CD4-positive, alpha-beta T cell treated with Interleukin-4 for 4 hours (primary cell): ENCODE results near the gene CTDP1.
"Not testable (repeated sequence)": the region's sequence is repeated elsewhere in the genome, so short reads cannot be mapped to it uniquely, and the experiment has no call there.

Experiments
- DNase-seq: peaks from one replicate; pipeline ENCODE4 v3.0.0-alpha.2; 2020

CTDP1 gene

DNA sequence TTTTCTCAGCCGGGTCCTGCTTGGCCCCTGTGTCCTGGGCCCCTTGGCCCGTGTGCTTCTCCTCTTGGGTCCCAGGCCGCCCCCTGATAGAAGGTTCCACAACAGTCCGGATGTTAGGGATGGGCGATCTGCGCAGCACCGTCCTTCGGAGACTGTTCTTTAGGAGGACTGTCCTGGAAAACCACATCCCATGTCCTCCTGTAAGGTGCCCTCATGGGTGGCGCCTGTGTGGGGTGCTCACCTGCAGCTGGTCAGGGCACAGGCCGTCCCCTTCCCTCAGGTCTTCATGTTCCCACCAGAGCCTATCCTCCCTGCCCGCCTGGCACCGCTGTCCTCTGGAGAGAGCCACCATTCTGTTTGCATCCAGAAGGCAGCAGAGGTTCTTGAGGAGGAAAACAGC is 50.0 kb downstream of the CTDP1 start:
- no peak for DNase-seq

DNA sequence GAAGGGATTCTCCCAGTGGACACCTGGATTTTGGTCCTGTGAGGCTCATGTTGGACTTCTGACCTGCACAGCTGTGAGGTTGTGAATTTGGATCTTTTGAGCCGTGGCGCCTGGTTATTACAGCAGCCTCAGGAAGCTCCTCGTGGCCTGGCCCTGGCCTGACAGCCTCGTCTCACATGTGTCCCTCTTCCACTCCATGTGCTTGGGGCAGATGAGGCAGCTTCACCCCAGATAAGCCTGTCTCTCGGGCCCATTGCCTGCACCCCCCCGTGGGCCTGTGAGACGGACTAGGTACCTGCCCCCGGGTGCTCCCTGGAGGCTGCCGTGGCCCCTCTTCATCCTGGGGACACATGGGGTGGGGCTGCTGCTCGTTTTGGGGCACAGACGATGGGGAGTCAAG is 51.2 kb downstream of the CTDP1 start:
- no peak for DNase-seq

GRCh38 chr18:79731881-79732720 is 52.5 kb downstream of the CTDP1 start:
- DNase-seq = not testable (repeated sequence)

GRCh38 chr18:79732721-79733025 is 53.1 kb downstream of the CTDP1 start:
- no peak for DNase-seq

DNA sequence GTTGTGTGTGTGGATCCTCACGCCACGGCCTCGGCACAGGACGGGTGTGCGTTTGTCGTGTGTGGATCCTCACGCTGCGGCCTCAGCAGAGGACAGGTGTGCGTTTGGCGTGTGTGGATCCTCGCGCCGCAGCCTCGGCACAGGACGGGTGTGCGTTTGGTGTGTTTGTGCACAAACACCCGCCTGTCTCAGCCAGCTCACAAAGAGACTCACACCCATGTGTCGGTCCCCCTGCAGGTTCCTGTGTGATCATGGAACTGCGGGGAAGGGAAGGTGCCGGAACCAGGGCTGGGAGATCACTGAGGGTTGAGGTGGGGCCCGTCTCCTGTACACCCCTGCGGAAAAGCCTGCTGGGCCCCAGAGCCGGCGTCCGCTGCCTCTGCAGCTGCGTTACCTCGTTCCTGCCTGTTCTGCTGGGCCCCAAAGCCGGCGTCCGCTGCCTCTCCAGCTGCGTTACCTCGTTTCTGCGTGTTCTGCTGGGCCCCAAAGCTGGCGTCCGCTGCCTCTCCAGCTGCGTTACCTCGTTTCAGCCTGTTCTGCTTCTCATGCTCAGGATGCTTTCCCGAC is 53.6 kb downstream of the CTDP1 start:
- DNase-seq = no peak

- no peak for DNase-seq
Measured at GRCh38 chr18:79733986-79734770, 54.6 kb downstream of the CTDP1 start.

DNA sequence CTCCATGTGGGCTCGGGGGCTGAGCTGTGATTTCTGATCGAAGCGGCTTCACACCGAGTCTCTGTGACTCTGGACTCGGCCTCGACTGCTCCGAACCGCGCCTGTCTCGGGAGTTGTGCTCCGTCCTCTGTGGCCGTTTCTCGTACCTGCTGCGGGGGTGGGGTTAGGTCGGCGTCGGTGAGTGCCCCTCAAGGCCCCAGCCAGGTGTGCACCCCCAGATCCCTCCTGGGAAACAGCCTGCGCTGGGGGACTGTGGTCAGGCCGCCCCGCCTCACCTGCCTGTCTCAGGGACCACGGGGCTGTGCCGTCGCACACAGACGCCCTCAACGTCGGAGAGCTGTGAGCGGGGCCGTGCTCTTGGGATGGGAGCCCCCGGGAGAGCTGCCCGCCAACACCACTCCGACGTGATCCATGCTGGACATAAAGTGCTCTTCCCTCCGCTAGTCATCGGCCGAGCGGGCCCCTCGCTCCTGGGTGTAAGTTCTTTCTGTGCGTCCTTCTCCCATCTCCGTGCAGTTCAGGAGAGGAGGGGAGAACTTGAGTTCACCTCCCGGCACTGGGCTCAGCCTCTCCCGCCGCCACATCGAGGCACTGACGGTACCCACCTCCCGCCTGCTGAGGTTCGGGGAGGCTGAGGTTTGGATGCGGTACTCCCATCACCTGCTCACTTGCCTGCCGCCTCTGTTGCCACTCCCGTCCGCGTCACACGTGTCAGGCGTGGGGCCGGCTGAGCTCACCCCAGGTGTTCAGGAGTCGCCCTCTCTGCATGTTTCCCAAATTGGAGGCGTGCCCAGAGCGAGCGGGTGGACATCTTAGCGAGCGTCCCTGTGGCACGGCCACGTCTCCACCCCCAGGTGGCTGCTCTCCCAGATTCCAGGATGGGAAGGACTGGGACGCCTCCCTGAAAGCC is 55.7 kb downstream of the CTDP1 start:
- DNase-seq = no peak

DNA sequence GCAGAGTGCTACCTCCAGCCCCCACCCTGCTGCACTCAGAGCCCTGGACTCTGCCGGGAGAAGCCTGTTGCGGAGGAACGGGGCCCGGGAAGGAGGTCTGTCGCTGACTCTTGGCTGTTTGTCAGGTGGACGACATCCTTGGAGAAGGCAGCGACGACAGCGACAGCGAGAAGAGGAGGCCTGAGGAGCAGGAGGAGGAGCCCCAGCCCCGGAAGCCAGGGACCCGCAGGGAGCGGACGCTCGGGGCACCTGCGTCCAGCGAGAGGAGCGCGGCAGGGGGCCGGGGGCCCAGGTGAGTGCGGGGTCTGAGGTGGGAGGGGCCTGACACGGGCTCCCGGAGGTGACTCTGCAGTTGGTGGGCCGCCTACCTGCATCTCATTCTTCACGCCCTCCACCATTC is 56.6 kb downstream of the CTDP1 start:
- no peak for DNase-seq

GRCh38 chr18:79736846-79737245 is 57.2 kb downstream of the CTDP1 start:
- DNase-seq = no peak

DNA sequence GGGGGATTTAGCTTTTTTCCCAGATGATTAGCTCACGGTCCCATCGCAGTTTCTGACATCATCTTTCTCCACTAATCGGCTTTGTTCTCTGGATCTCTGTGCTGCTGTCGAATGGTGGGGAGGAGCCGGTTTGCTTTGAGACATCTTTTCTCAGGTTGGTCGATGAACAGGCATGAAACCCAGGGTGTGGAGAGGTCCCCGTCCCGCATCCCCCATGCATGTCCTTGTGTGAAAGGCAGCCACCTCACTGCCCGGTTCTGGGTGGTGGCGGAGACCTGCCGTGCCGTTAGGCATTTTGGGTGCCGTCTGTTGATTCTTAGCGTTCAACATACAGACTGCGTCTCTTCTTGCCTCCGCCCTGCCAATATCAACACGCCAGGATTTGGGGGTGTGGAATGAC is 57.8 kb downstream of the CTDP1 start:
- DNase-seq = no peak

DNA sequence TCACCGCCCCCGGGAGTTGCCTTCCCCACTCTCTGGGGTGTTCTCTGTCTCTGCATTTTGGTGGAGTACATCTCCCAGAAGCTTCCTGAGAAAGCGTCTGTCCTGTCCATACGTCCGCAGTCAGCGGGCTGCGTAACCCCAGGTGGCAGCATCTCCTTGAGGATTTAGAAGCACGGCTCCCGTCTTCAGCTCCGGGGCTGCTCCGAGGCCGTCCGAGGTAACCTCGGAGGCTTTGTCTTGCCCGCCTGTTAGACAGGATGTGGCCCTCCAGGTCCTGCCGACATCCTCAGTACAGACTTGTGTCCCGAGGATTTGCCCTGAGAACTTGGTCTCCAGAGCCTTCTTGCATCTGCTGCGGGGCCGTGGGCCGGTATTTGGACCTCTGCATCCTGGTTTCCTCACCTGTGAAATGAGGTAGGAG is 58.4 kb downstream of the CTDP1 start:
- DNase-seq = no peak

GRCh38 chr18:79738581-79739439 is 59.2 kb downstream of the CTDP1 start:
- DNase-seq = no peak

DNA sequence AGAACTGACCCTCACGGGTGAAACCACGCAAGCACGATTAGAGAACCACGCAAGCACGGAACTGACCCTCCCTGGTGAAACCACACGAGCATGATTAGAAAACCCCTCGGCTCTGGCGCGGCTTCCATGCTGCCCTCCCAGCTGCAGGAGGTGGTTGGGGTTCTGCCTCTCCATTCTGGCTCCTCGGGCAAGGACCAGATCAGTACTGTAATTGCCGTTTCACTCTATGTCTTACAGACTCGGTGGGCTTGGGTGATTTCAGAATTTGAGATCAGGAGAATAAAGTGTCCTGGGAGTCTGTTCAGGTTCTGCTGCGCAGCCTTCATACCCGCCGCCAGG is 59.8 kb downstream of the CTDP1 start:
- no peak for DNase-seq

GRCh38 chr18:79740047-79740446 is 60.4 kb downstream of the CTDP1 start:
- not testable (repeated sequence) for DNase-seq

DNA sequence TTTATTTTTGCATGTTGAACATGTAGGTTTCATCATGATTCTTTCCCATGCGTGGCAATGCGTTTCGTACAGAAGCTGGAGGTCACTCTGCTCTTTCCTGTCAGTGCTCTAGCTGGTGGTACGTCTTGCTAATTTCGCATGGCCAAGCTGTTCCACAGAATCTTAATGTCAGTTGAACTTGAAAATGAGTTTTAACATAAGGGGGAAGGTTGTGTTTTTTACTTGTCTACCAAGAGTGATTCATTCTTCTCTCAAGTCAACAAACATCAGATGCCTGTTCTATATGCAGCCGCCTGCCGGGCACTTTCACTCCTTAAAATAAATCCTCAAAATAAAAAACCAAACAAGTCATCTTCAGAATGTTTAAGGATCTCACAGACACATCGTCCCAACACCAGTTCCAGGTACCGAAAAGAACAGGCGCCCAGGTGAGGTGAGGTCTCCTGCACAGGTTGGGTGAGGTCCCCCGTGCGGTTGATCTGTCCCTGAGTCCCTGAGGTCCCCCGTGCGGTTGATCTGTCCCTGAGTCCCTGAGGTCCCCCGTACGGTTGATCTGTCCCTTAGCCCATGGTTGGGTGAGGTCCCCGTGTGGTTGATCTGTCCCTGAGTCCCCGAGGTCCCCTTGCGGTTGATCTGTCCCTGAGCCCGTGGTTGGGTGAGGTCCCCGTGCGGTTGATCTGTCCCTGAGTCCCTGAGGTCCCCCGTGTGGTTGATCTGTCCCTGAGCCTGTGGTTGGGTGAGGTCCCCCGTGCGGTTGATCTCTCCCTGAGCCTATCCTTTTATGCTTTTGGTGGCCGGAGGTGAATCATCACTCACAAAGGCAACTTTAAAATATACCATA is 61.1 kb downstream of the CTDP1 start:
- no peak for DNase-seq

GRCh38 chr18:79741362-79741700 is 61.7 kb downstream of the CTDP1 start:
- DNase-seq = no peak

GRCh38 chr18:79742076-79742475 is 62.5 kb downstream of the CTDP1 start:
- DNase-seq = no peak

DNA sequence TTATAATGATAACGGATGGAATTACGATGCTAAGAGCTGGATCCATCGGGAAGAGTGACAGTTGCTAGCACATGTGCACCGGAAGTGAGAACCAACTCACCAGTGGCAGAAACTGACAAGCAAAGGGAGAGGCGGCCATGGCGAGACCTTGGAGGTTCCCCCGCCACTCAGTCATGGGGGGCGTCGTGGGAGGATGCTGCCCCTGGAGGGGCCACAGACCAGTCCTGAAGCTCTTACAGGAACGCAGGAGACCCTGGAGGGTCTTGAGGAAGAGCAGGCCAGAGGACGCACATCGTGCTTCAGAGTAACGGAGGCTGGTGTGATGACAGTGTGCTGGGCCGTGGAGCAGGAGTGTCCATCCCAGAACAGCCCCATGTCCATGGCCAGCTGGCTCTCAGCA is 65.0 kb downstream of the CTDP1 start:
- DNase-seq = no peak

DNA sequence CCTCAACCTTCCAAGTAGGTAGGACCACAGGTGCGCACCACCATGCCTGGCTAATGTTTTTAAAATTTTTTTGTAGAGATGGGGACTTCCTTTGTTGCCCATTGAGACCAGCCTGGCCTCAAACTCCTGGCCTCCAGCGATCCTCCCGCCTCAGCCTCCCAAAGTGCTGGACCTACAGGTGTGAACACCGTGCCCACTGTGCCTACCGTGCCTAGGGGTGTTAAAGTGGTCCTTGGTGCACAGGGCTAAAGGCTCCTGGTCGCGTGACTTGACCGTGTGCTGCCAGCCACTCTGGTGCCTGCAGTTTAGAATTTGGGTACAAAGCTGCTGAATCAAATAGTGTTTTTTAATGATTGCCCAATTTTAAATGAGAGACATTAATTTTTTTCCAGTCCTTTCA is 67.1 kb downstream of the CTDP1 start:
- DNase-seq = no peak

DNA sequence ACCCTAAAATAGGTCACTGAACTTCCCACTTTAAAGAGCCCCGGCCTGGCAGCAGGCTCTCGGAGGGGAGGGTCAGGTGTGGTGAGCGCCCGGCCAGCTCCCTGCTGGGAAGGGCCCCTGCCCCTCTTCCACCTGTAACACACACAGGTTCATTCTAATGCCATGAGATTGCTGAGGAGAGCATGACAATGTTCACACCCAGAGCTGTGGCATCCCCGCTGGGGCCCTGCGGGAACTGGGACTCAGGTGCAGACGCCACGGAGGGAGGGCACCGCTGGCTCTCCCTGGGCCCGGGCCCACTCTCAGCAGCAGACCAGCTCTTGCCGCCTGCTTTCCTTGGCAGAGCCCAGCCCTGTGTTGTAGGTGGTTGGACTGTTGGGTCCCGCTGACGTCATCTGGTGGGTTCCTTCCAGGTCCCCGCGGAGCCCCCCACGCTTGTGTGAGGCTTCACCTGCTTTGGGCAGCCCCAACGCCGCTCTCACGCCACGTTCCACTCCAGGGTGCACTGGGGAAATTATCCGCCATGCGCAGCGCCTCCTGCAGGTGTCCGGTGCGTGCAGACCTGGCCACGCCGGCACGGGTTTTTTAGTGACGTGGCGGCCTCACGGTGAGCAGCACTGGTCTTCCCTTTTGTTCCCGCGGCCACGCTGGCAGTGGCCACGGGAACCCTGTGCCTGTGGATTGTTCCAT is 67.7 kb downstream of the CTDP1 start:
- no peak for DNase-seq
